Uterus (tissue), 4 donors: ENCODE results near the gene ERAS. TPM values are rescaled to one million over a fixed set of nuclear protein-coding genes. Genes with fewer than 3 reads are reported as not detected.
A peak's percentile ranks its signal among the peaks of the same experiment; 100 is the strongest.

Source experiments
- DNase-seq, 2 donors: peaks; one replicate each; pipeline ENCODE4 v3.0.0-alpha.2; 2019 to 2020
- H3K27ac ChIP-seq, 2 donors: fragments of 200-600 bp; sonication (generic); 1 replicate in 1 of 2; 2 replicates in 1 of 2; pipeline ENCODE4 v1.5.1; 2016 to 2018
- H3K27me3 ChIP-seq, 2 donors: fragments of 200-600 bp; sonication (generic); one replicate each; pipeline ENCODE4 v1.5.1; 2018 to 2019; ENCODE audit warnings: control low read depth in 1 of 2
- H3K36me3 ChIP-seq, 2 donors: fragments of 200-600 bp; sonication (generic); one replicate each; pipeline ENCODE4 v1.5.1; 2019; ENCODE audit warnings: control low read depth in 1 of 2
- H3K4me1 ChIP-seq, 2 donors: fragments of 200-600 bp; sonication (generic); one replicate each; pipeline ENCODE4 v1.5.1; 2018 to 2019; ENCODE audit warnings: control low read depth in 1 of 2
- H3K4me3 ChIP-seq, 2 donors: fragments of 200-600 bp; sonication (generic); 1 replicate in 1 of 2; 2 replicates in 1 of 2; pipeline ENCODE4 v1.5.1; 2018 to 2019; ENCODE audit warnings: mild to moderate bottlenecking in 1 of 2
- H3K9me3 ChIP-seq, 2 donors: fragments of 200-600 bp; sonication (generic); one replicate each; pipeline ENCODE4 v1.5.1; 2019; ENCODE audit warnings: control low read depth in 1 of 2
- CTCF ChIP-seq, 4 experiments: fragments of 200-600 bp in 2 of 4; fragments of 450-650 bp in 2 of 4; sonication (generic) in 2 of 4; IDR thresholded peaks; one replicate each; pipeline ENCODE4 v1.5.1; 2016 to 2019; ENCODE audit warnings: antibody characterized with exemption in 4 of 4, mild to moderate bottlenecking in 2 of 4, moderate library complexity in 1 of 4
- POLR2A ChIP-seq, 2 donors: fragments of 450-650 bp; IDR thresholded peaks; one replicate each; pipeline ENCODE4 v1.6.1; 2016; ENCODE audit warnings: antibody characterized with exemption in 2 of 2, mild to moderate bottlenecking in 1 of 2, moderate library complexity in 1 of 2
- intact Hi-C: fragments of 100-400 bp; cut with DNase I; formaldehyde crosslinking; loops from one replicate; pipeline ENCODE4 v1.15.1; 2023; ENCODE audit warnings: low total_unique reads
- total RNA-seq, 4 donors: library from RNA; depleted of rRNA in 3 of 4; stranded (reverse); fragments of >200 nt in 3 of 4; gene quantifications; one replicate each; pipeline versions ENCODE4 v1.1.0 to v1.2.4, GENCODE V29; 2014 to 2023
- donor health status: DM: yes; HTN: yes; CAD: no.

ERAS gene
- total RNA-seq, 4 donors from 2014 or later, result 0.41 to 0.46 TPM; not detected in 2

DNA sequence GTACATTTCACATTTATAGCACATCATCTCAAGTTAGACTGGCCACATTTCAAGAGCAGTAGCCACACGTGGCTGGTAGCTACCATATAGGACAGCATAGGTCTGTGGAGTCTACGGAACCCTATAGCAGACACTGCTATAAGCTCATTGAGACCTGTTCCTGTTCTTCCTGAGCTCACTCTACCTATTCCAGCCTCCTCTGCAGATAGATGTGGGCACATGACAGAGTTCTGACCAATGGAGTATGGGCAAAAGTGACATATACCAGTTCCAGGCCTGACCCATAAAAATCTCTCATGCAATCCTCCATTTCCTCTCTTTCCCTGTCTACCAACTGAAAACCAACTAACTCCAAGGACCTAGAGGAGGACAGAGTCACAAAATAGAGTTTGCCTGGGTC, 28.0 kb upstream of the ERAS start:
- Histone ChIP-seq H3K4me1 (no peaks in the 10 kb centered on the region), H3K36me3 (no peaks in the 10 kb centered on the region), H3K9me3 (no peaks in the 10 kb centered on the region), H3K4me3 (no peak overlapping the region), H3K27ac (no peak overlapping the region), H3K27me3 (no peaks in the 10 kb centered on the region)
- intact Hi-C loops, result no loop called here
- no peak for TF ChIP-seq POLR2A (IDR thresholded peaks at IDR 0.05)
- no peak for TF ChIP-seq CTCF (IDR thresholded peaks at IDR 0.05)
- no peak for DNase-seq

- H3K4me3 ChIP-seq, result peak overlapping the region; percentile 61 to 76
- no peak for TF ChIP-seq CTCF (IDR thresholded peaks at IDR 0.05)
- TF ChIP-seq POLR2A (IDR thresholded peaks at IDR 0.05), result no peak
- DNase-seq, result no peak
- H3K27ac ChIP-seq, result peak overlapping the region; percentile 93 to 95
- H3K9me3 ChIP-seq, result no peaks in the 10 kb centered on the region
- no peaks in the 10 kb centered on the region for H3K36me3 ChIP-seq
- no peaks in the 10 kb centered on the region for H3K27me3 ChIP-seq
- intact Hi-C loops, result no loop called here
- H3K4me1 ChIP-seq, result no peaks in the 10 kb centered on the region
These were observed 25.6 kb upstream of the ERAS start for GRCh38 chrX:48800574-48801279.

DNA sequence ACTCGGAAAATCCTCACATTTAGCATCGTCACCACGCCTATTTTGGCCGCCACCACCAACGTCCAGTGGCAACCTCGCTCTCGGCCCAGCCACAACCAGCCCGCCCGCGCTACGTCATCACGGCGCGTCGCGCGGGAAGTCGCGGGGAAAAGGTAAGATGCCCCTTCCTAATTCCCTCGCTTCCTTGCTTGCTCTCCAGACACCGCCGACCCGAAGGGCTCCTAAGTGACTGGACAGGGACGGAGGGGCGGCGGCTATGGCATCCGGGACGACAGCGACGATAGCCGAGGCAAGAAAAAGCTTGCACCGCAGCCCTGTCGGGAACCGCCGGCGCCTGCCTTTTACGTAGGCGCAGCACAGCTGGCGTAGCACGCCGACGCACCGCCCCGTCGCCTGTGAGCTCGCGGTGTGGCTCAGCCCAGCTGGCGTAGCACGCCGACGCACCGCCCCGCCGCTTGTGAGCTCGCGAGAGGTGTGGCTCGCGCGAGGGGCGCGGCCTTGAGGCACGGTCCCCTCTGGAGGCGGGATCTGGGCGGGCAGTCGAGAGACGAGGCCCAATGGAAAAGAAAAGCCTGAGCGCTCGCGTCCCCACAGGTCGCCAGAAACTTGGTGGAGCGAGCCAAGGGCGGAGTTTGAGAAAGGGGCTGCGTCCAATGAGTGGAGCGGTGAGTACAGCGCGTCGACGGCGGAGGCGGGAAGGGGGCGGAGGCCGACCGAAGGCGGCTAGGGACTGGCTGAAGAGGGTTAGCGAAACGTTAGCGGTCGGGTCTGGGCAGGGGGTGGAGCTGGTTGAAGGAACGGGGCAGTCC, 24.8 kb upstream of the ERAS start, which contains the start of gene HDAC6:
Gene HDAC6, plus strand, starts transcription at position 788 of the 809 bp plus-strand sequence. CDS start 626 bp downstream, outside the sequence.
- Histone ChIP-seq H3K27ac (peak within 1 kb of the TSS; percentile 95), H3K36me3 (no peaks in the 10 kb centered on the region), H3K27me3 (no peaks in the 10 kb centered on the region), H3K4me1 (no peaks in the 10 kb centered on the region), H3K9me3 (no peaks in the 10 kb centered on the region), H3K4me3 (peak within 1 kb of the TSS; percentile 61 to 76)
- TF ChIP-seq CTCF (IDR thresholded peaks at IDR 0.05) (peak in 1 of 4 experiments; percentile 6), POLR2A (IDR thresholded peaks at IDR 0.05) (peak in 1 of 2 donors; percentile 60)
- intact Hi-C loops, result no loop called here
- DNase-seq, result peak; percentile 96 to 97

DNA sequence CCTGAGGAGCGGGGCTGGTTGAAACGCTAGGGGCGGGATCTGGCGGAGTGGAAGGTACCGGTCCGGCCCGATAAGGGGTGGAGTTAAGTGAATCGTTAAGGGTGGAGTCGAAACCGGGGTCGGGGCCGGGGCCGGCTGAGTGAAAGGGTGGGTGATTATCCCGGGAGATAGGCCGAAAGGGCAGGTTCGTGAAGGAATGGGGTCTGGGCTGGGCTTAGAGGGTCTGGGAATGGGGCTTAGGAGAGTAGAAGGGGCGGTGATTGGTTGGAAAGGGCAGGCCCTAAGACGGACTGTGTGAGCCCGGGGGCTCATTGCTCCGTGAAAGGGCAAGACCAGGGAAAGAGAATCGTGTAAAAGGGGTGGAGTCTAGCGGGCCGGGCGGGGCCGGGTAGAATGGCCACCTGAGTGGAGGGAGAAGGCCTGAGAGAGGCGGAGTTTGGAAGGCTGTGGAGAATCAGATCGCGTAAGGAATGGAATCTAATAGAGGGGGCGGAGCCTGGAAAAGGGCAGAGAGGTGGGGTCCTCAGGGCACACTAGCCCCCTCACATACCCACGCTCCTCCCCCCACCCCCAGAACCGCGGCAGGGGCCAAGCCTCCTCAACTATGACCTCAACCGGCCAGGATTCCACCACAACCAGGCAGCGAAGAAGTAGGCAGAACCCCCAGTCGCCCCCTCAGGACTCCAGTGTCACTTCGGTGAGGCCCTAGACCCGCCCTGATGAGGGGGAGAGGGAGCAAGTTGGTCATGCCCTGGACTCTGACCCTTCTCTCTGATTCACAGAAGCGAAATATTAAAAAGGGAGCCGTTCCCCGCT, 24.0 kb upstream of the ERAS start:
- H3K27me3 ChIP-seq, result no peaks in the 10 kb centered on the region
- intact Hi-C loops, result no loop called here
- H3K4me1 ChIP-seq, result no peaks in the 10 kb centered on the region
- H3K27ac ChIP-seq, result peak overlapping the region; percentile 78 to 95
- no peaks in the 10 kb centered on the region for H3K36me3 ChIP-seq
- H3K4me3 ChIP-seq, result peak overlapping the region; percentile 39 to 47
- peak; percentile 87 to 88 for DNase-seq
- no peaks in the 10 kb centered on the region for H3K9me3 ChIP-seq
- TF ChIP-seq POLR2A (IDR thresholded peaks at IDR 0.05) (peak in 1 of 2 donors; percentile 57), CTCF (IDR thresholded peaks at IDR 0.05) (peak in 1 of 4 experiments; percentile 5)
